GM18858 (cell line): ENCODE data around the gene BCAS3.
"Not testable (repeated sequence)": the region's sequence is repeated elsewhere in the genome, so short reads cannot be mapped to it uniquely, and the experiment has no call there.

Experiments used
- ATAC-seq: cut with Tn5 transposase; IDR thresholded peaks from one replicate; pipeline ENCODE4 v1.9.1; 2021; ENCODE audit not compliant: unreplicated experiment

BCAS3 gene

DNA sequence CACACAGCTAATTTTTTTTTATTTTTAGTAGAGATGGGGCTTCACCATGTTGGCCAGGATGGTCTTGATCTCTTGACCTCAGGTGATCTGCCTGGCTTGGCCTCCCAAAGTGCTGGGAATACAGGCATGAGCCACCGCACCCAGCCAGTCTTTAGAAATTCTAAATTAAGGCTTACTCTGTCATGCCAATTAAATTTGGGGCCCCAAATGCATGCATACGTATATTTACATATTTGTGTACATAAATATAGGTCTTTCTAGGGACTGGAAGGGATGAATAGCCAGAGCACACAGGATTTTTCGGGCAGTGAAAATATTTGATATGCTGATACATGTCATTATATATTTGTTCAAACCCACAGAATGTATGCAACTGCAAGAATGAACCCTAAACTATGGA is 105.1 kb downstream of the BCAS3 start:
- no peak for ATAC-seq

- no peak for ATAC-seq
These were observed 112.6 kb downstream of the BCAS3 start for GRCh38 chr17:60790205-60790604.

- ATAC-seq = no peak
These were observed 114.7 kb downstream of the BCAS3 start for GRCh38 chr17:60792250-60792898.

- ATAC-seq = no peak
These were observed 120.9 kb downstream of the BCAS3 start for GRCh38 chr17:60798576-60798975.

DNA sequence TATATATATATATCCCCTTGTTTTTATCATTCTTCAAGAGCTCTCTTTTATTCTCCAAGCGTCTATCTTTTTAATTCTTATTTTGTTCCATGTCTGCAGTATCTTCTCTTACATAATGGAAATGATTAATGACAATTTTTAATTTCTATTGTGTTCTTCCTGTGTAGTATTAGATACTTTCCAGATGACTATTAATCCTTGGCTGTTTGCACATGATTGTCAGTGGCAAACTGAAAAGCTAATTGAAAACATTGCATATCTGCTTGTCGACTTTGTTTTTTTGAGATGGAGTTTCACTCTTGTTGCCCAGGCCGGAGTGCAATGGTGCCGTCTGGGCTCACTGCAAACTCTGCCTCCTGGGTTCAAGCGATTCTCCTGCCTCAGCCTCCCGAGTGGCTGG is 124.7 kb downstream of the BCAS3 start:
- no peak for ATAC-seq

- no peak for ATAC-seq
These were observed 125.4 kb downstream of the BCAS3 start for GRCh38 chr17:60803059-60803458.

DNA sequence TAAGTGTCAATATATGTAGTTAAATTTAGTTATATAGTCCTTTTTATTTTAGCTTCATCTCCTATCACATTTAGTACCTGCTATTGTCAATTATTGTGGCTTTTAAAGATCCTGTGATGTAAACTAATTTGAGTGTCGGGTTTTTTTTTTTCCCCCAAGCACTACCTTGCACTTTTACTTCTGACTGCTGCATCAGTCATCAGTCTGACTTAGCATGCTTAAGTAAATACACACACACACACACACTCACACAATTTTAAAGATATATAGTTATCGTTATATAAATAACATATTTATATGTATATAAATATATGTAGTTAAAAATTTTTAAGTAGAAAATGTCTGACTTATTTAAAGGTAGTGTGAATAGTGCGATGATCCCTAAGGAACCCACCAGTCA is 127.2 kb downstream of the BCAS3 start:
- ATAC-seq = no peak

DNA sequence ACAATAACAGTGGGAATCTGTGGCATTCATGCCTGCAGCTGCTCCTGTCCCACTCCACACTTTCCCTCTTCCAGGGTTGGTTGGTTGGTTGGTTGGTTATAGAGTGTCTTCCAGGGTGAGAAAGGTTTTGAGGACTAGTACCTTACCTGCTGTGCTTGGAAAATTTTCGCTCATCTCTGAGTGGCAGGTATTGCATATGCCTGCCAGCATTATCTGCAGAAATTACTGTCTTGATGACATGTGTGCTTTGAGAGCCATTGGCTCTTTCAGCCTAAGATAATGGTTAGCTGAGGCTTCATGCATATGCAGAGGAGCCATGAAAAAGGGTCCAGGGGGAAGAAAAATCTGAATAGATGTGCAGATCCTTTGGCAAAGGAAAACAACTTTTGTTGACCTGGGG is 131.8 kb downstream of the BCAS3 start:
- no peak for ATAC-seq

GRCh38 chr17:60814941-60815340 is 137.3 kb downstream of the BCAS3 start:
- not testable (repeated sequence) for ATAC-seq

DNA sequence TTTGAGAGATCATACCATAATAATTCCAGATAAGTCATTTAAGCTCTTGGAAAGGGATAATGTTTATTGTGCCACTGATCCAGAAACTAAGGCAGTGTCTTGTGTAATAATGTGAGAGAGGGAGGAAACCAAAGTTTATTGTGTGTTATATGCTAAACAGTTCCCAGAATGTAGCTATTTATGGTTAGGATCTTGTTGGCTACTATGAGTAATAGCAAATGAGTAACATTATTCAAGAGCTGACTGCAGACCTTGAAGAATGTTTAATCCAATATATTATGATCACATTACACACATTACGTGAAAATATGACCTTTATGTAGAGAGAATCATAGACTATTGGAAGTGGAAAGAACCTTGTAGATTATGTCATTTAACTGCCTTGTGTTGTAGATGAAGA is 139.5 kb downstream of the BCAS3 start:
- no peak for ATAC-seq

DNA sequence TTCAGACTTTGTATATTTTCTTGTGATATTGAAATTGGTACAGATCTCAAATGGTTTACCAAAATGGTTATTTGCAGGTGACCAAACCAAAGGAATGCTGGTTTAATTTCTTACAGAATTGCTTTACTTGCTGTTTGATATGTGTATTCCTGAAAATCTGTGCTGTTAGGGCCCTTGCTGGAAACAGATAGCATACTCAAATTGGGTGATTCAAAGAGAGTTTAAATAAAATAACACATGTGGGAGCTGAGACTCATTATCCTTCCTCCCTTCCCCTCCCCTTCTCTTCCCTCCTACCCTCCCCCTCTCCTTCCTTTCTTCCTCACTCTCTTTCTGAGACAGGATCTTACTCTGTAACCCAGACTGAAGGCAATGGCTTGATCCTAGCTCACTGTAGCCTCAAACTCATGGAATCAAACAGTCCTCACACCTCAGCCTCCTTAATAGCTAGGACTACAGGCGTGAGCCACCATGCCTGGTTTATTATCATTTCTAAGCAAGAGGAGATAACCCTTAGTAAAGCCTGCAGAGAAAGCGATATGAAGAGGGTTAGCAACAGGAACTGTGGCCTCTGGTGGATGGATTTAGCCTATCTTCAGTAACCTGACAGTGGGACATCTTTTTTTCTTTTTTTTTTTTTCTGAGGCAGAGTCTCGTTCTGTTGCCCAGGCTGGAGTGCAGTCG is 141.9 kb downstream of the BCAS3 start:
- ATAC-seq = no peak

DNA sequence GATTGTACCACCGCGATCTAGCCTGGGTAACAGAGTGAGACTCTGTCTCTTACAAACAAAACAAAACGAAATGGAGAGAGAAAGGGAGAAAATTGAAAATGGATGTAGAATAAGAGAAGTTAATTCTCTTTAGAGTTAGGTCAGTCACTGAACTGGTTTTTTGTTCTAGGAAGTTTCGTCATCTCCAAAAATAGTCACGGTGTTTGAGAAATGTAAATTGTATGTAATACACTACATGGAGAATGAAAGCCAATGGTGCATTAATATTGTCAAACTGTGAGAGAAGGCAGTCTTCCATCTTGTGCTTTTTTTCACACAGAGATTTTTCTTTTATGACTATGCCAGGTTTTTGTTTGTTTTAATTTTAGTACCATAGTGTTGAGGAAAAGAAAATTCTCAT is 145.9 kb downstream of the BCAS3 start:
- ATAC-seq = no peak

GRCh38 chr17:60825351-60825750 is 147.7 kb downstream of the BCAS3 start:
- ATAC-seq = no peak

- no peak for ATAC-seq
These were observed 150.3 kb downstream of the BCAS3 start for GRCh38 chr17:60827943-60828342.

GRCh38 chr17:60832151-60832585 is 154.5 kb downstream of the BCAS3 start:
- ATAC-seq = no peak

- ATAC-seq = no peak
These were observed 155.0 kb downstream of the BCAS3 start for GRCh38 chr17:60832631-60833030.

GRCh38 chr17:60840456-60840855 is 162.8 kb downstream of the BCAS3 start:
- ATAC-seq = no peak

- ATAC-seq = no peak
These were observed 167.4 kb downstream of the BCAS3 start for GRCh38 chr17:60845012-60845411.

DNA sequence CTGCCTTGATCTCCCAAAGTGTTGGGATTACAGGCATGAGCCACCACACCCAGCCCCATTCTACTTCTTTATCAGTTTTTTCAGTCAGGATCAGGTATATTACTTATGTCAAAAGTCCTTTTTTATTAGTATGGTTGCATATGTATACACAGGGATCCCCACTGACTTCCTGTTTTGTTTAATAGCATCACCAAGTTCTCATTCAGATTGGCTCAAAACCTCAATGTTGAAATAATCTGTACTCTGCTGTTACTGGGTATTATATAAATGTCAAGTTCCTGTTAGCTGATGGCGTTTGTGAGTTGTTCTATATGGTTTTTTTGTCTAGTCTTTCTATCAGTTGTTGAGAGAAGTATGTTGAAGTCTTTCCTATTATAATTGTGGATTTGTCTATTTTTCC is 168.5 kb downstream of the BCAS3 start:
- ATAC-seq = no peak

- ATAC-seq = no peak
These were observed 173.5 kb downstream of the BCAS3 start for GRCh38 chr17:60851181-60851580.

DNA sequence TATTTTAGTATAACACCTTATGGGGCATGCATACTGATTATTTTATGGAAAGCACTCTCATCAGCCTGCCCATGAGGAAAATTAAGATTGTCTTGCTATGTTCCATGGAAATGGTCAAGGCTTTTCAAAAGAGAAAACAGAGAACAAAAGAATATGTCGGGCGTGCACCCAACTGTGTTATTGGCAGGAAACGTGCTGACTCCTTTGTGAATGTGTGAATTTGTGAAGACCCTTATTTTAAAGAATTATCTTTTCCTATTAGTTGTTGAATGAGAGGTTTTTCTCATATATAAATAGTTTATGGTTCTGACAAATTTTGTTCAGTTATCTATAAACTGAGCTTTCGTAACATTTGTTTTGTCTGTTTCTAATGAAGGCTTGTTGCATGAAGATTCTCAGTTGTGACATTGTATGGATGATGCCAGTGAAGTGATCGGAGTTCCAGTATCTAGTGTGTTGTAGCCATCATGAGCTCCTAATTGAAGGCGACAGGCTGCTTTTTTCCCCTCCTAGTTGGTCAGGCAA is 180.0 kb downstream of the BCAS3 start:
- no peak for ATAC-seq

DNA sequence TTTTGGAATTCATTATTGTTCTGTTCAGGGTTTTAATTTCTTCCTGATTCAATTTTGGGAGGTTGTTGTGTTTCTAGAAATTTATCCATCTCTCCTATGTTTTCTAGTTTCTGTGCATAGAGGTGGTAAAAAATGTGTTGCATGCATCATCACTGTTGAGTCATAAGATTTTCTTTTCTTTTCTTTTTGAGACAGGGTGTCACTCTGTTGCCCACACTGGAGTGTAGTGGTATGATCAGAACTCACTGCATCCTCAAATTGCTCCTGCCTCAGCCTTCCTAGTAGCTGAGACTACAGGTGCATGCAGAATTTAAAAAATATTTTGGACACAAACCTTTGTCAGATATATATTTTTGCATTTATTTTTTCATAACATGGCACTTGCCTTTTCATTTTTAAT is 184.8 kb downstream of the BCAS3 start:
- no peak for ATAC-seq
